ENCODE measurements around the gene SPTBN2.

SPTBN2 gene

DNA sequence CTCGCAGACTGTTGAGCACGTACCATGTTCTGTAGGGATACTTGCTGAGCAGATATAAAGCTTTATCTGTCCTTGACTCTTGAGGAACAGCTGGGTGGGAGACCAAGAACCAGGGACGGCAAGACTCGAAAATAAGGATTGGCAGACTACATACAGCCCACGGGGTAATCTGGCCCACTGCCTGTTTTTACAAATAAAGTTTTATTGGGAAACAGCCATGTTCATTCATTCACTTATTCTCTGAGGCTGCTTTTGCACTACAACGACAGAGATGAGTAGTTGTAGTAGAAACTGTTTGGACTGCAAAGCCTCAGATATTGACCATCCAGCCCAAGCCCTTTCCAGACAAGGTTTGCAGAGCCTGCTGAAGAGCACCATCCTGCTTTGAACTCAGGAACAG lies 31.0 kb downstream of the SPTBN2 start:
- no peak for DNase-seq (ENCODE audit: low read depth)
- no peak overlapping the region for H3K4me3 ChIP-seq (ENCODE audit: low read depth, low read length)
- in situ Hi-C loops (cut with HindIII; ENCODE audit: low sequenced_read_pairs) = no loop called here
- TF ChIP-seq CTCF (IDR thresholded peaks at IDR 0.05; ENCODE audit: low read depth, low read length, missing control alignments) = no peak

- no peak for TF ChIP-seq CTCF (IDR thresholded peaks at IDR 0.05; ENCODE audit: low read depth, low read length, missing control alignments)
- no peak for DNase-seq (ENCODE audit: low read depth)
- H3K4me3 ChIP-seq (ENCODE audit: low read depth, low read length) = no peak overlapping the region
- in situ Hi-C loops (cut with HindIII; ENCODE audit: low sequenced_read_pairs) = no loop called here
Measured at GRCh38 chr11:66696146-66696545, 32.9 kb downstream of the SPTBN2 start.

- peak; percentile 99 for TF ChIP-seq CTCF (IDR thresholded peaks at IDR 0.05; ENCODE audit: low read depth, low read length, missing control alignments)
- DNase-seq (ENCODE audit: low read depth) = peak; percentile 98
- in situ Hi-C loops (cut with HindIII; ENCODE audit: low sequenced_read_pairs) = no loop called here
- no peak overlapping the region for H3K4me3 ChIP-seq (ENCODE audit: low read depth, low read length)
Measured at GRCh38 chr11:66694732-66695207, 34.2 kb downstream of the SPTBN2 start.

GRCh38 chr11:66694056-66694410 lies 35.0 kb downstream of the SPTBN2 start:
- TF ChIP-seq CTCF (IDR thresholded peaks at IDR 0.05; ENCODE audit: low read depth, low read length, missing control alignments) = no peak
- DNase-seq (ENCODE audit: low read depth) = no peak
- in situ Hi-C loops (cut with HindIII; ENCODE audit: low sequenced_read_pairs) = no loop called here
- no peak overlapping the region for H3K4me3 ChIP-seq (ENCODE audit: low read depth, low read length)

- no peak for TF ChIP-seq CTCF (IDR thresholded peaks at IDR 0.05; ENCODE audit: low read depth, low read length, missing control alignments)
- no peak overlapping the region for H3K4me3 ChIP-seq (ENCODE audit: low read depth, low read length)
- DNase-seq (ENCODE audit: low read depth) = no peak
- in situ Hi-C loops (cut with HindIII; ENCODE audit: low sequenced_read_pairs) = no loop called here
Measured at GRCh38 chr11:66693356-66694055, 35.5 kb downstream of the SPTBN2 start.

- DNase-seq (ENCODE audit: low read depth) = no peak
- TF ChIP-seq CTCF (IDR thresholded peaks at IDR 0.05; ENCODE audit: low read depth, low read length, missing control alignments) = no peak
- no peak overlapping the region for H3K4me3 ChIP-seq (ENCODE audit: low read depth, low read length)
- in situ Hi-C loops (cut with HindIII; ENCODE audit: low sequenced_read_pairs) = no loop called here
Measured at GRCh38 chr11:66692871-66693331, 36.1 kb downstream of the SPTBN2 start.
